Psoas muscle (tissue), 8 donors: ENCODE data around the gene IL31. TPM values are rescaled to one million over a fixed set of nuclear protein-coding genes. Genes with fewer than 3 reads are reported as not detected.

Experiments used
- ATAC-seq, 4 donors: fragments of 200-7000 bp; cut with Tn5 transposase; one replicate each; pipeline ENCODE4 v1.9.1; 2020; ENCODE audit warnings: moderate library complexity in 3 of 4, mild to moderate bottlenecking in 2 of 4
- DNase-seq, 2 donors: peaks; one replicate each; pipeline ENCODE4 v3.0.0-alpha.2; 2020
- H3K27ac ChIP-seq: fragments of 200-600 bp; one replicate; pipeline ENCODE4 v1.8.0; 2022
- H3K27me3 ChIP-seq, 3 donors: fragments of 200-600 bp in 1 of 3; one replicate each; pipeline versions ENCODE4 v1.6.1 to v1.8.0; 2013 to 2022; ENCODE audit warnings: low read length in 2 of 3, mild to moderate bottlenecking in 2 of 3, moderate library complexity in 1 of 3; ENCODE audit not compliant: insufficient read depth in 3 of 3
- H3K36me3 ChIP-seq, 2 donors: fragments of 200-600 bp in 1 of 2; one replicate each; pipeline versions ENCODE4 v1.6.1 to v1.8.0; 2013 to 2022; ENCODE audit warnings: low read depth in 1 of 2, mild to moderate bottlenecking in 1 of 2, moderate library complexity in 1 of 2; ENCODE audit not compliant: insufficient read depth in 1 of 2
- H3K4me1 ChIP-seq: fragments of 200-600 bp; one replicate; pipeline ENCODE4 v1.8.0; 2022
- H3K4me3 ChIP-seq: fragments of 200-600 bp; one replicate; pipeline ENCODE4 v1.8.0; 2022; ENCODE audit warnings: mild to moderate bottlenecking
- H3K9me3 ChIP-seq: fragments of 200-600 bp; one replicate; pipeline ENCODE4 v1.8.0; 2022
- WGBS, 3 donors: extraction: QIAGEN DNeasy Blood & Tissue Kit; methylation state at CpG; one replicate each; pipeline versions ENCODE4 v1.1.6 to v1.1.7; 2013; 5-methylcytosine and 5-hydroxymethylcytosine counted together
- intact Hi-C, 2 donors: fragments of 100-400 bp; cut with DNase I; formaldehyde crosslinking; loops; one replicate each; pipeline versions ENCODE4 v1.11.0 to v1.14.2; 2022
- polyA plus RNA-seq, 3 donors: library from polyadenylated mRNA; stranded (reverse); fragments of 200-250 nt; gene quantifications; one replicate each; pipeline ENCODE4 v1.2.3, GENCODE V29; 2013
- total RNA-seq, 4 donors: library from RNA; stranded (reverse); fragmentation: NEBNext Ultra II Directional in 2 of 4; extraction: Animal tissue kit (Norgen Biotek cat#: 25700) in 2 of 4; gene quantifications; one replicate each; pipeline versions ENCODE4 v1.2.1 to v1.2.4, GENCODE V29; 2021 to 2023
- TF ChIP-seq, protein P1 (sequence below): fragments of 200-600 bp; IDR thresholded peaks from one replicate; pipeline ENCODE4 v1.8.0; 2022; ENCODE audit warnings: antibody characterized with exemption
- donor health status: healthy with polysubstance abuse.
- donor health status: DM: no; HTN: no; CAD: no; lungs with moderate emphysema.
- donor health status: Bipolar disorder and iron deficiency.
- donor health status: healthy.
- donor health status: DM: yes; HTN: yes; CAD: no.
- donor health status: DM: no; HTN: no; CAD: no.
- donor health status: DM: no; HTN: no; CAD: no.
- donor health status: DM: yes; HTN: yes; CAD: no.

Gene IL31
- total and polyA plus RNA-seq, 7 donors: not detected

DNA sequence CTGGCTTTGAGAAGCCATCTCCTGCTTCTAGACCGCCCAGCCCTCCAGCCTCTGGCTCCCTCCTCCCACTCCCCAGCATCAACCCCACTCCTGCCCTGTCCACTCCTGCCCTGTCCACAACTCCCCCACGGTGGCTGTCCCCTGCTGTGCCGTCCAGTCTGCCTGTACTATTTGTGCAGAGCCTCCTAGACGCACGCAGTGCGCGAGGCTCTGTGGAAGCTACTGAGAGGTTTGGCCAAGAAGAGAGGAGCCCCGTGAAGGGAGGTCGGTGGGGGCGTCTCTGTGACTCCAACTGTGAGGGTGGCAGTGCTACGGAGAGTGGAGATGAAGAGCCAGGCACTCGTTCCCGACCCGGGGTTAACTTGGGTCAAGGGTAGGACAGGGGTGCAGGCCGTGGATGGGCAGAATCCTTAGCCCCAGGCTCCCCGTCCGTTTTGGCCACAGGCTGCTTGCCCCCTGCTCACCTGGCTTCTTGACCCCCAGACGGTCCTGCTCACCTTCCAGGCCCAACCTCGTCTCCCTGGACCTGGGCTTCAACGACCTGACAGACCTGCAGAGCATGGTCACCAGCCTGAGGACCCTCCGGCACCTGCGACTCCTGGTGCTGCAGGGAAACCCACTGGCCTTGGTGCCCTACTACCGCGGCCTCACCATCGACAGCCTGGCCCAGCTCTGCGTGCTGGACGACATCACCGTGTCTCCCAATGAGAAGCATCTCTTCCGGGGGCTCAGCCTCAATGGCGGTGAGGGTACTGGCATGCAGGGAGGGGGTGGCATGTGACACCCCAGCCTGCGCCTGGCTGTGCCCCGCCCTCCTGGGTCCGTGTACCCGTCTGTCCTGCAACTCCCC is 15.8 kb upstream of the IL31 start:
- H3K36me3 ChIP-seq: no peaks in the 10 kb centered on the region
- no peak overlapping the region for H3K27ac ChIP-seq
- DNase-seq (no peak), ATAC-seq (no peak)
- H3K4me3 ChIP-seq: no peak overlapping the region
- TF ChIP-seq, protein P1, sequence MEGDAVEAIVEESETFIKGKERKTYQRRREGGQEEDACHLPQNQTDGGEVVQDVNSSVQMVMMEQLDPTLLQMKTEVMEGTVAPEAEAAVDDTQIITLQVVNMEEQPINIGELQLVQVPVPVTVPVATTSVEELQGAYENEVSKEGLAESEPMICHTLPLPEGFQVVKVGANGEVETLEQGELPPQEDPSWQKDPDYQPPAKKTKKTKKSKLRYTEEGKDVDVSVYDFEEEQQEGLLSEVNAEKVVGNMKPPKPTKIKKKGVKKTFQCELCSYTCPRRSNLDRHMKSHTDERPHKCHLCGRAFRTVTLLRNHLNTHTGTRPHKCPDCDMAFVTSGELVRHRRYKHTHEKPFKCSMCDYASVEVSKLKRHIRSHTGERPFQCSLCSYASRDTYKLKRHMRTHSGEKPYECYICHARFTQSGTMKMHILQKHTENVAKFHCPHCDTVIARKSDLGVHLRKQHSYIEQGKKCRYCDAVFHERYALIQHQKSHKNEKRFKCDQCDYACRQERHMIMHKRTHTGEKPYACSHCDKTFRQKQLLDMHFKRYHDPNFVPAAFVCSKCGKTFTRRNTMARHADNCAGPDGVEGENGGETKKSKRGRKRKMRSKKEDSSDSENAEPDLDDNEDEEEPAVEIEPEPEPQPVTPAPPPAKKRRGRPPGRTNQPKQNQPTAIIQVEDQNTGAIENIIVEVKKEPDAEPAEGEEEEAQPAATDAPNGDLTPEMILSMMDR: no peak
- WGBS, 3 donors: 84 to 88% (median 87%) methylated on average over 34 of the region's 34 CpGs
- H3K27me3 ChIP-seq: no peaks in the 10 kb centered on the region
- H3K4me1 ChIP-seq: no peaks in the 10 kb centered on the region
- no peaks in the 10 kb centered on the region for H3K9me3 ChIP-seq
- intact Hi-C loops: loop anchor here (2.0 kb wide), 2 partner anchors 59 to 137 kb away; no protein-coding TSS in a partner anchor

DNA sequence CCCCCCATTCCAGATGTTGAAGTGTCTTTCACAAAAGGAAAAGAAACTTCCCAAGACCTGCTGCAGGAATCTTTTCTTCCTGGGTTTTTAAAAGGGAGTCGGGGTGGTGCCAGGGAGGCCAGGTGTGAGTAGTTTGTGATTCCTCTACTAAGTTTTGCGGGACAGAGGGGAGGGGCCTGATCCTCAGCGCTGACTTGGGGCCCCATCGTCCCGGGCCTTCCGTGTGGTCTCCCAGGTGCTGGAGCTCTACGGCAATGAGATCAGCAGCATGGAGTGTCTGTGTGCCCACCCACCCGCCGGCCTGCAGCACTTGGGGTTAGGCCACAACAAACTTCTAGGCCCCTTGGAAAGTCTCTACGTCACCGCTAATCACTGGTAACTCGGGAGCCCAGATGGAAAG is 13.4 kb upstream of the IL31 start:
- Histone ChIP-seq H3K36me3 (no peaks in the 10 kb centered on the region), H3K27ac (no peak overlapping the region), H3K4me3 (no peak overlapping the region), H3K9me3 (no peaks in the 10 kb centered on the region), H3K4me1 (no peaks in the 10 kb centered on the region), H3K27me3 (peaks cover 0 to 2% (median 0%) of the 10 kb centered on the region in 3 donors)
- intact Hi-C loops: no loop called here
- WGBS, 3 donors: 44 to 57% (median 47%) methylated on average over 12 of the region's 12 CpGs
- DNase-seq (no peak), ATAC-seq (no peak)
- TF ChIP-seq, protein P1: no peak

DNA sequence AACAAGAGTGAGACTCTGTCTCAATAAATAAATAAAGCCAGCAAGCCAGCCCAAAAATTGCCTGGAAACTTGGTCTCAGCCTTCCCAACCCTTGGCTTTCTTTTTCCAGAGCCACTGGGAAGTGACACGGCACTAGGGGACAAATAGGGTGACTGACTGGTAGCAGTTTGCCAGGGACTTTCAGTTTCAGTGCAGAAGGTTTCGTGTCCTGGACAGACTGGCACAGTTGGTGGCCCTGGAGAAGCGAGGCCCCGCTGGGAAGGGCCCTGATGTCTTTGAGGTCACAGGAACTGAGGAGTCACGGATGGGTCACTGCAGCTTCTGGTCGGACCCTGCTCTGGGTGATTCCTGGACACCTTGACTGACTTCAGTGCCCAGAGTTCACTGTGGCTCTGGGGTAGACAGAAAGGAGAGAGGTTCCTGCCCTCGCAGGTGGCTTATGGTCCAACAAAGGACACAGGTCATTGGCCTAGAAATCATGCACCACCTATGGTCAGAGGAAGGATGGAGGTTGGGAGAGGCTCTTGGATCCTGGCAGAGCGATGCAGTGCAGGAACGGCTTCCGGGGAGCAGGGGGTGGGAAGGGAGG is 11.6 kb upstream of the IL31 start:
- intact Hi-C loops: no loop called here
- H3K36me3 ChIP-seq: no peaks in the 10 kb centered on the region
- TF ChIP-seq, protein P1: no peak
- peaks cover 0 to 3% (median 0%) of the 10 kb centered on the region in 3 donors for H3K27me3 ChIP-seq
- WGBS, 3 donors: 71 to 86% (median 72%) methylated on average over 10 of the region's 10 CpGs
- ATAC-seq (no peak), DNase-seq (no peak)
- H3K27ac ChIP-seq: no peak overlapping the region
- H3K4me1 ChIP-seq: no peaks in the 10 kb centered on the region
- H3K4me3 ChIP-seq: no peak overlapping the region
- H3K9me3 ChIP-seq: no peaks in the 10 kb centered on the region

DNA sequence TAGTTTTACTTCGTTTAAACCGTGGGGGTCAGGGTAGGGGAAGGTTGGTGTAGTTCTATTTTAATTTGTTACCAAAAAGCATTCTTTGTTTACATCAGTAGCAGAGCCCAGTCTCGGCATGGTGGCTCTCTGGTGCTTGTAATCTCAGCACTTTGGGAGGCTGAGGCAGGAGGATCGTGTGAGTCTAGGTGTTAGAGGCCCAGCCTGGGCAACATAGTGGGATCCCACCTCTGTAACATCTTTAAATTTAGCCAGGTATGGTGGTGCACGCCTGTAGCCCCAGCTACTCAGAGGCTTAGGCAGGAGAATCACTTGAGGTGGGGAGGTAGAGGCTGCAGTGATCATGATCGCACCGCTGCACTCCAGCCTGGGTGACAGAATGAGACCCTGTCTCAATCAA is 11.1 kb upstream of the IL31 start:
- intact Hi-C loops: no loop called here
- TF ChIP-seq, protein P1: no peak
- no peak overlapping the region for H3K27ac ChIP-seq

More for the DNA sequence above, 11.1 kb upstream of the IL31 start:
- Histone ChIP-seq H3K9me3 (no peaks in the 10 kb centered on the region), H3K4me1 (no peaks in the 10 kb centered on the region), H3K36me3 (no peaks in the 10 kb centered on the region), H3K4me3 (no peak overlapping the region), H3K27me3 (peaks cover 0 to 3% (median 0%) of the 10 kb centered on the region in 3 donors)
- DNase-seq (no peak), ATAC-seq (no peak)
- WGBS, 3 donors: 88 to 95% (median 91%) methylated on average over 7 of the region's 7 CpGs
